CD14-positive monocyte (primary cell): Measurements from ENCODE around the gene NIPAL3. TPM values are rescaled to one million over a fixed set of nuclear protein-coding genes. Genes with fewer than 3 reads are reported as not detected.

Experiments
- DNase-seq, 3 donors: peaks; one replicate each; pipeline ENCODE4 v3.0.0-alpha.2; 2011 to 2022
- H2AFZ ChIP-seq: 2 replicates; pipeline ENCODE4 v1.6.0; 2012; ENCODE audit warnings: mild to moderate bottlenecking, low read depth, low read length, inconsistent platforms; ENCODE audit not compliant: insufficient read depth, poor library complexity, severe bottlenecking
- H3K27ac ChIP-seq, 2 donors: 1 replicate in 1 of 2; 2 replicates in 1 of 2; pipeline ENCODE4 v1.5.1; 2012 to 2013; ENCODE audit warnings: low read length in 2 of 2, control low read depth in 1 of 2, inconsistent platforms in 1 of 2, low read depth in 1 of 2, mild to moderate bottlenecking in 1 of 2
- H3K27me3 ChIP-seq, 2 donors: one replicate each; pipeline versions ENCODE4 v1.6.0 to v1.6.1; 2011 to 2013; ENCODE audit warnings: low read length in 2 of 2; ENCODE audit not compliant: control insufficient read depth in 2 of 2, insufficient read depth in 2 of 2
- H3K36me3 ChIP-seq, 2 donors: replicated peaks in 1 of 2; 1 replicate in 1 of 2; 2 replicates in 1 of 2; pipeline versions ENCODE4 v1.5.1 to v1.6.1; 2012 to 2013; ENCODE audit warnings: low read length in 2 of 2, control low read depth in 1 of 2, inconsistent platforms in 1 of 2, mild to moderate bottlenecking in 1 of 2; ENCODE audit not compliant: insufficient read depth in 2 of 2, control insufficient read depth in 1 of 2
- H3K4me1 ChIP-seq, 2 donors: 1 replicate in 1 of 2; 2 replicates in 1 of 2; pipeline versions ENCODE4 v1.5.1 to v1.6.1; 2012 to 2013; ENCODE audit warnings: low read length in 2 of 2, control low read depth in 1 of 2, inconsistent platforms in 1 of 2, mild to moderate bottlenecking in 1 of 2, moderate library complexity in 1 of 2; ENCODE audit not compliant: insufficient read depth in 2 of 2, control insufficient read depth in 1 of 2
- H3K4me2 ChIP-seq: replicated peaks from 2 replicates; pipeline ENCODE3; 2012; ENCODE audit warnings: low read length, moderate library complexity, mild to moderate bottlenecking; ENCODE audit not compliant: poor library complexity, severe bottlenecking; ENCODE audit errors: extremely low read depth
- H3K4me3 ChIP-seq, 3 experiments: fragments of 200-600 bp in 1 of 3; sonication (generic) in 1 of 3; replicated peaks in 1 of 3; 1 replicate in 2 of 3; 2 replicates in 1 of 3; pipeline ENCODE4 v1.5.1; 2011 to 2013; ENCODE audit warnings: low read length in 3 of 3, mild to moderate bottlenecking in 3 of 3, control low read depth in 2 of 3, low read depth in 2 of 3, inconsistent platforms in 1 of 3, moderate library complexity in 1 of 3
- H3K79me2 ChIP-seq: 2 replicates; pipeline ENCODE4 v1.6.0; 2012; ENCODE audit warnings: mild to moderate bottlenecking, control low read depth, inconsistent platforms, low read length, moderate library complexity; ENCODE audit not compliant: insufficient read depth
- H3K9ac ChIP-seq: 2 replicates; pipeline ENCODE4 v1.6.0; 2017; ENCODE audit warnings: low read length, mild to moderate bottlenecking; ENCODE audit not compliant: insufficient read depth, poor library complexity, severe bottlenecking
- H3K9me3 ChIP-seq, 2 donors: replicated peaks in 1 of 2; 1 replicate in 1 of 2; 2 replicates in 1 of 2; pipeline versions ENCODE4 v1.5.1 to v1.6.1; 2012 to 2013; ENCODE audit warnings: low read length in 2 of 2, control low read depth in 1 of 2; ENCODE audit not compliant: control insufficient read depth in 1 of 2, insufficient read depth in 1 of 2
- H4K20me1 ChIP-seq: 2 replicates; pipeline ENCODE4 v1.6.0; 2012; ENCODE audit warnings: mild to moderate bottlenecking, low read length, control low read depth, moderate library complexity; ENCODE audit not compliant: insufficient read depth
- H3K27ac Mint-ChIP-seq, 7 donors: one replicate each; pipeline ENCODE4 v1.8.0; 2020; ENCODE audit warnings: mild to moderate bottlenecking in 7 of 7, mixed read lengths in 7 of 7, moderate library complexity in 6 of 7, inconsistent platforms in 2 of 7
- H3K27me3 Mint-ChIP-seq, 3 donors: one replicate each; pipeline ENCODE4 v1.8.0; 2021 to 2022; ENCODE audit warnings: low read depth in 3 of 3, mild to moderate bottlenecking in 3 of 3, mixed read lengths in 3 of 3, moderate library complexity in 3 of 3, inconsistent platforms in 1 of 3
- H3K36me3 Mint-ChIP-seq, 2 donors: one replicate each; pipeline ENCODE4 v1.8.0; 2020; ENCODE audit warnings: mixed read lengths in 2 of 2, inconsistent platforms in 1 of 2, mild to moderate bottlenecking in 1 of 2
- H3K4me1 Mint-ChIP-seq: one replicate; pipeline ENCODE4 v1.8.0; 2020; ENCODE audit warnings: mild to moderate bottlenecking, mixed read lengths
- H3K4me3 Mint-ChIP-seq, 2 donors: one replicate each; pipeline ENCODE4 v1.8.0; 2020; ENCODE audit warnings: mild to moderate bottlenecking in 2 of 2, mixed read lengths in 2 of 2, moderate library complexity in 1 of 2
- H3K9me3 Mint-ChIP-seq, 7 donors: one replicate each; pipeline ENCODE4 v1.8.0; 2020 to 2022; ENCODE audit warnings: mixed read lengths in 7 of 7, mild to moderate bottlenecking in 6 of 7, moderate library complexity in 6 of 7, inconsistent platforms in 2 of 7
- WGBS: methylation state at CpG from one replicate; pipeline ENCODE4 v1.1.5; 2013; ENCODE audit warnings: missing lambda C conversion rate; ENCODE audit not compliant: insufficient coverage; 5-methylcytosine and 5-hydroxymethylcytosine counted together
- intact Hi-C, 2 donors: fragments of 100-400 bp; cut with micrococcal nuclease; formaldehyde crosslinking; loops; one replicate each; pipeline versions ENCODE4 v1.15.0 to v1.15.1; 2023
- polyA plus RNA-seq, 3 donors: library from polyadenylated mRNA; depleted of rRNA in 1 of 3; unstranded in 2 of 3; stranded (reverse) in 1 of 3; fragments of 300-500 nt in 2 of 3; fragments of >200 nt in 1 of 3; fragmentation: Illumina TruSeq in 2 of 3; gene quantifications; 1 replicate in 2 of 3; 2 replicates in 1 of 3; pipeline ENCODE4 v1.2.3, GENCODE V29; 2012 to 2021
- TF ChIP-seq, protein P1 (sequence below): fragments of 200-600 bp; IDR thresholded peaks from one replicate; pipeline ENCODE4 v1.8.0; 2022; ENCODE audit warnings: antibody characterized with exemption, mild to moderate bottlenecking

The NIPAL3 gene
- polyA plus RNA-seq, 3 donors: 5.9 to 9.6 (median 6.6) TPM

DNA sequence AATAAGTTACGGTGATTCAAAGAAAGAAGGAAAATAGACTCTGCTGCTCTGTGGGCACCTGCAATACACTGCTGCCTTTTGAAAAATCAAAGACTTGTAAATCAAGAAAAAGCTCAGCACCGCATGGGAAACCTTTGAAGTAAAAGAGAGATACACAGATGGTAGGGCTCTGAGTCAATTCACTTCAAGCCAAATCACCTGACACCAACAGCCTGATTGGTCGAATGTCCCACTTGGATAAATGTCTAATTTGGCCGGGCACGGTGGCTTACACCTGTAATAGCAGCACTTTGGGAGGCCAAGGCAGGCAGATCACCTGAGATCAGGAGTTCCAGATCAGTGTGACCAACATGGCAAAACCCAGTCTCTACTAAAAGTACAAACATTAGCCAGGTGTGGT is 67.8 kb downstream of the NIPAL3 start:
- Histone ChIP-seq H3K27ac (no peak overlapping the region), H3K4me3 (no peak overlapping the region), H3K27me3 (no peaks in the 10 kb centered on the region), H2AFZ (peak overlapping the region; percentile 17), H3K4me1 (peaks cover 22 to 27% of the 10 kb centered on the region in 2 donors), H3K4me2 (no peak overlapping the region), H3K9ac (no peak overlapping the region), H3K9me3 (no peaks in the 10 kb centered on the region), H3K79me2 (no peaks in the 10 kb centered on the region), H4K20me1 (no peaks in the 10 kb centered on the region), H3K36me3 (no peaks in the 10 kb centered on the region)
- Mint-ChIP-seq H3K36me3 (peaks cover 3% of the 10 kb centered on the region in 2 donors), H3K9me3 (peaks cover 0 to 7% (median 2%) of the 10 kb centered on the region in 7 donors), H3K4me1 (peaks cover 22% of the 10 kb centered on the region), H3K27ac (no peak overlapping the region), H3K27me3 (peaks cover 0 to 4% (median 0%) of the 10 kb centered on the region in 3 donors), H3K4me3 (no peak overlapping the region)
- TF ChIP-seq, protein P1, sequence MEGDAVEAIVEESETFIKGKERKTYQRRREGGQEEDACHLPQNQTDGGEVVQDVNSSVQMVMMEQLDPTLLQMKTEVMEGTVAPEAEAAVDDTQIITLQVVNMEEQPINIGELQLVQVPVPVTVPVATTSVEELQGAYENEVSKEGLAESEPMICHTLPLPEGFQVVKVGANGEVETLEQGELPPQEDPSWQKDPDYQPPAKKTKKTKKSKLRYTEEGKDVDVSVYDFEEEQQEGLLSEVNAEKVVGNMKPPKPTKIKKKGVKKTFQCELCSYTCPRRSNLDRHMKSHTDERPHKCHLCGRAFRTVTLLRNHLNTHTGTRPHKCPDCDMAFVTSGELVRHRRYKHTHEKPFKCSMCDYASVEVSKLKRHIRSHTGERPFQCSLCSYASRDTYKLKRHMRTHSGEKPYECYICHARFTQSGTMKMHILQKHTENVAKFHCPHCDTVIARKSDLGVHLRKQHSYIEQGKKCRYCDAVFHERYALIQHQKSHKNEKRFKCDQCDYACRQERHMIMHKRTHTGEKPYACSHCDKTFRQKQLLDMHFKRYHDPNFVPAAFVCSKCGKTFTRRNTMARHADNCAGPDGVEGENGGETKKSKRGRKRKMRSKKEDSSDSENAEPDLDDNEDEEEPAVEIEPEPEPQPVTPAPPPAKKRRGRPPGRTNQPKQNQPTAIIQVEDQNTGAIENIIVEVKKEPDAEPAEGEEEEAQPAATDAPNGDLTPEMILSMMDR: no peak
- 96% methylated on average over 4 of the region's 5 CpGs for WGBS
- no peak for DNase-seq
- intact Hi-C loops: no loop called here

GRCh38 chr1:24484199-24484598 is 68.6 kb downstream of the NIPAL3 start:
- no peak overlapping the region for H3K9ac ChIP-seq
- Mint-ChIP-seq H3K36me3 (peaks cover 3% of the 10 kb centered on the region in 2 donors), H3K27ac (no peak overlapping the region), H3K9me3 (peaks cover 0 to 7% (median 2%) of the 10 kb centered on the region in 7 donors), H3K27me3 (peaks cover 0 to 2% (median 1%) of the 10 kb centered on the region in 3 donors), H3K4me3 (no peak overlapping the region), H3K4me1 (peaks cover 22% of the 10 kb centered on the region)
- H3K27me3 ChIP-seq: no peaks in the 10 kb centered on the region
- H4K20me1 ChIP-seq: no peaks in the 10 kb centered on the region
- H3K79me2 ChIP-seq: no peaks in the 10 kb centered on the region
- TF ChIP-seq, protein P1: no peak
- no peak overlapping the region for H3K4me2 ChIP-seq
- H3K36me3 ChIP-seq: no peaks in the 10 kb centered on the region
- 100% methylated on average over 4 of the region's 4 CpGs for WGBS
- H3K9me3 ChIP-seq: no peaks in the 10 kb centered on the region
- no peak overlapping the region for H2AFZ ChIP-seq
- peaks cover 22 to 27% of the 10 kb centered on the region in 2 donors for H3K4me1 ChIP-seq
- H3K4me3 ChIP-seq: no peak overlapping the region
- no peak overlapping the region for H3K27ac ChIP-seq
- intact Hi-C loops: no loop called here
- DNase-seq: no peak
